ENCODE data around the gene ELAVL3. TPM values are rescaled to one million over a fixed set of nuclear protein-coding genes. Genes with fewer than 3 reads are reported as not detected.
A peak's percentile ranks its signal among the peaks of the same experiment; 100 is the strongest.
"Not testable (repeated sequence)": the region's sequence is repeated elsewhere in the genome, so short reads cannot be mapped to it uniquely, and the experiment has no call there.

ELAVL3 gene
- total RNA-seq, 2 donors from 2014 or later: not detected

DNA sequence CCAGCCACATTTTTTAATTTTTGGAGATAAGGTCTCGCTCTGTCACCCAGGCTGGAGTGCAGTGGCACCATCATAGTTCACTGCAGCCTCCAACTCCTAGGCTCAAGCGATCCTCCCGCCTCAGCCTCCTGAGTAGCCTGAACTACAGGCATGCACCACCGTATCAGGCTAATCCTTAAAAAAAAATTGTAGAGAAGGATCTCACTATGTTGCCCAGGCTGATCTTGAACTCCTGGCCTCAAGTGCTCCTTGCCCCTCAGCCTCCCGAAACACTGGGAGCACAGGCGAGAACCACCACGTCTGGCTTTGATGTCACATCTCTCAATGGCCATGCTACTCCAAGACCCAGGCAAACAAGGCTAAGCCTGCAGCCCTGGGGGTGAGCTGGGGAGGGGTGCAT, 24.2 kb downstream of the ELAVL3 start:
- Histone ChIP-seq H3K4me1 (no peaks in the 10 kb centered on the region), H3K27ac (no peak overlapping the region), H3K27me3 (no peaks in the 10 kb centered on the region), H3K4me3 (no peak overlapping the region), H3K36me3 (replicated peaks in 1 of 2; ENCODE audit: insufficient read depth in 1 of 2, low read depth in 2 of 2) (no peaks in the 10 kb centered on the region), H3K9me3 (no peaks in the 10 kb centered on the region)
- no peak for DNase-seq
- WGBS, 2 donors: 86 to 89% methylated on average over 6 to 7 of the region's 7 CpGs
- intact Hi-C loops (cut with DNase I): loop anchor here (10.0 kb wide), 1 partner anchor 442 kb away; no protein-coding TSS in a partner anchor
- TF ChIP-seq, protein P1, sequence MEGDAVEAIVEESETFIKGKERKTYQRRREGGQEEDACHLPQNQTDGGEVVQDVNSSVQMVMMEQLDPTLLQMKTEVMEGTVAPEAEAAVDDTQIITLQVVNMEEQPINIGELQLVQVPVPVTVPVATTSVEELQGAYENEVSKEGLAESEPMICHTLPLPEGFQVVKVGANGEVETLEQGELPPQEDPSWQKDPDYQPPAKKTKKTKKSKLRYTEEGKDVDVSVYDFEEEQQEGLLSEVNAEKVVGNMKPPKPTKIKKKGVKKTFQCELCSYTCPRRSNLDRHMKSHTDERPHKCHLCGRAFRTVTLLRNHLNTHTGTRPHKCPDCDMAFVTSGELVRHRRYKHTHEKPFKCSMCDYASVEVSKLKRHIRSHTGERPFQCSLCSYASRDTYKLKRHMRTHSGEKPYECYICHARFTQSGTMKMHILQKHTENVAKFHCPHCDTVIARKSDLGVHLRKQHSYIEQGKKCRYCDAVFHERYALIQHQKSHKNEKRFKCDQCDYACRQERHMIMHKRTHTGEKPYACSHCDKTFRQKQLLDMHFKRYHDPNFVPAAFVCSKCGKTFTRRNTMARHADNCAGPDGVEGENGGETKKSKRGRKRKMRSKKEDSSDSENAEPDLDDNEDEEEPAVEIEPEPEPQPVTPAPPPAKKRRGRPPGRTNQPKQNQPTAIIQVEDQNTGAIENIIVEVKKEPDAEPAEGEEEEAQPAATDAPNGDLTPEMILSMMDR (IDR thresholded peaks at IDR 0.05): no peak
- TF ChIP-seq POLR2A (IDR thresholded peaks at IDR 0.05): no peak
- no peak for ATAC-seq

DNA sequence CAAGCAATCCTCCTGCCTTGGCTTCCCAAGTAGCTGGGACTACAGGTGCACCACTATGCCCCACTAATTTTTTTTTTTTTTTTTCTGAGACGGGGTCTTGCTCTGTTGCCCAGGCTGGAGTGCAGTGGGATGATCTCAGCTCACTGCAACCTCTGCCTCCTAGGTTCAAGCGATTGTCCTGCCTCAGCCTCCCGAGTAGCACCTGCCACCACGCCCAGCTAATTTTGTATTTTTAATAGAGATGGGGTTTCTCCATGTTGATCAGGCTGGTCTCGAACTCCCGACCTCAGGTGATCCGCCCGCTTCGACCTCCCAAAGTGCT, 25.7 kb downstream of the ELAVL3 start:
- H3K4me3 ChIP-seq; DNase-seq; ATAC-seq; H3K36me3 ChIP-seq (replicated peaks in 1 of 2; ENCODE audit: insufficient read depth in 1 of 2, low read depth in 2 of 2); H3K9me3 ChIP-seq; H3K27me3 ChIP-seq; H3K27ac ChIP-seq; H3K4me1 ChIP-seq: not testable (repeated sequence)
- intact Hi-C loops (cut with DNase I): loop anchor here (10.0 kb wide), 1 partner anchor 440 kb away; no protein-coding TSS in a partner anchor
- 77 to 91% methylated on average over 9 of the region's 9 CpGs for WGBS, 2 donors

DNA sequence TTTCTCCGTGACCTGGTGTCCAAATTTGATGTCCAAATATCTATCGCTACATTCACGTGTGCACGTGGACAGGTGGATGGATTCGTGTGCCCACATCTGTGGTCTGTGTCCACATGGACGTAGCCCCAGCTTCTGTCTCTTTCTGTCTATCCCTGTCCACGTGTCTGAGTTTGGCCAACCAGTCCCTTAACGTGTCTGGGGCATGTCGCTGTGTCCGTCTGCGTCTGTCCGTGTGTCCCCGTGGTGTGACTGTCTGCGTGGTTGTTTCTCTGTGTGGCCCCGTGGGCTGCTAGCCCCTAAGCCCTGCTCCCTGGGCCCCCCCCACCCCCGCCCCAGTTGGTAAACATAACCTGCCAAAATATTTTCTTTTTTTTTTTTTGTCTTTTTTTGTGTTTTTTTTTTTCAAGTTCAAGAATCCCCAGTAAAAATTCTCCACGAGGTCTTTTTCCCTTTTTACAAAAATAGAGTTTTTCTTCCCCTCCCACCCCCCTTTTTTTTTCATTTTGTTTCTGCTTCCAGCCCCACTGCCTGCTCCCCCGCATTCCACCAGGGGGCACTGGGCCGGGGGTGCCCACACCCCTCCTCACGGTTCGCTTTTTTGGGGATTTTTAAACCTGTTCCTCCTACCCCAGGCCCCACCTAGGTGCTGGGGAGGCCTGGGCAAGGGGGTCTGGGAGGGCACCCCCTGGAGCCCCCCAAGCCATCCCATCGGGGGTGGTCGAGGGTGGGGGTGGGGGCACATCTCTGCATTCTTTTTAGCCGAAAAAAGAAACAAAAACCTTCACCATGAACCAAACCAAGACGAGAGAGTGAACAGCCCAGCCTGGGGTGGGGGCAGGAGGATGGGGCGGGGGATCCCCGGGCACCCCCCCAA, 27.1 kb downstream of the ELAVL3 start:
- no peak for TF ChIP-seq POLR2A (IDR thresholded peaks at IDR 0.05)
- TF ChIP-seq, protein P1 (IDR thresholded peaks at IDR 0.05): peak in 3 of 7 experiments; percentile 11 to 25 (median 23)
- Histone ChIP-seq H3K9me3 (no peaks in the 10 kb centered on the region), H3K27me3 (no peaks in the 10 kb centered on the region), H3K36me3 (replicated peaks in 1 of 2; ENCODE audit: insufficient read depth in 1 of 2, low read depth in 2 of 2) (peaks cover 0 to 7% of the 10 kb centered on the region in 2 donors), H3K4me1 (no peaks in the 10 kb centered on the region), H3K27ac (no peak overlapping the region), H3K4me3 (no peak overlapping the region)
- intact Hi-C loops (cut with DNase I): loop anchor here (10.0 kb wide), 1 partner anchor 439 kb away; no protein-coding TSS in a partner anchor
- DNase-seq (no peak), ATAC-seq (no peak)
- 50 to 54% methylated on average over 17 to 26 of the region's 27 CpGs for WGBS, 2 donors

DNA sequence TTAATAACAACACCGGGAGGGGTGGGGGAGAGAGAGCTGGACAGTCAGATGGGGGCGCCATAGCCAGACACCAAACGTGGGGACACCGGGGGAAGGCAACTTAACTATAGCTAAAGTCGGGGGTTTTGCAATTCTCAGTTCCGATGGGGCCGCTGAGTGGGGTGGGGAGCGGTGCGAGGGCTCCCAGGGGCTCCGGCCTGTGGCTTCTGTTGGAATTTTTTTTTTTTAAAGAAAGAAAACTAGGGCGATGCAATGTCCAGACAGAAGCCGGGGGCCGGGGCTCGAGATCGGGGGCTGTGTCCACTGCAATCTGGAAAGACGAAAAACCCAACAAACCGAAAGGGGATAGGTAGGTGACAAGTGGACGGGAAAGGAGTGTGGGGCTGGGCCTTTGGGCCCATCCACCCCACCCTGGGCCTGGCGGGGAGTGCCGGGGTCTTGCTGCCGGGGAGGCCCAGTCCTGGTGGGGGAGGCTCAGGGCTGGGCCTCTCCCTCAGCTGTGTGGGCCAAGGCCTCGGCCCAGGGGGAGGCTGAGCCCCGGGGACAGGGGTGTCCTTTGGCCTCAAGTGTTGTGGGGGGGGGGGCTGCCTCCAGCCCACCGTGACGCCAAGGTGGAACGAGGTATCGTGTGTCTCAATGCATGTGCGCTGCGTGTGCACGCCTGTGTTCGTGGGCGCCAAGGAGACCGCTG, 28.1 kb downstream of the ELAVL3 start:
- Histone ChIP-seq H3K36me3 (replicated peaks in 1 of 2; ENCODE audit: insufficient read depth in 1 of 2, low read depth in 2 of 2) (peaks cover 0 to 11% of the 10 kb centered on the region in 2 donors), H3K27me3 (no peaks in the 10 kb centered on the region), H3K27ac (no peak overlapping the region), H3K9me3 (no peaks in the 10 kb centered on the region), H3K4me3 (no peak overlapping the region), H3K4me1 (no peaks in the 10 kb centered on the region)
- ATAC-seq (no peak), DNase-seq (no peak)
- intact Hi-C loops (cut with DNase I): loop anchor here (10.0 kb wide), 1 partner anchor 438 kb away; no protein-coding TSS in a partner anchor
- TF ChIP-seq, protein P1 (IDR thresholded peaks at IDR 0.05): no peak
- TF ChIP-seq POLR2A (IDR thresholded peaks at IDR 0.05): no peak
- WGBS, 2 donors: 79% methylated on average over 30 to 31 of the region's 33 CpGs

DNA sequence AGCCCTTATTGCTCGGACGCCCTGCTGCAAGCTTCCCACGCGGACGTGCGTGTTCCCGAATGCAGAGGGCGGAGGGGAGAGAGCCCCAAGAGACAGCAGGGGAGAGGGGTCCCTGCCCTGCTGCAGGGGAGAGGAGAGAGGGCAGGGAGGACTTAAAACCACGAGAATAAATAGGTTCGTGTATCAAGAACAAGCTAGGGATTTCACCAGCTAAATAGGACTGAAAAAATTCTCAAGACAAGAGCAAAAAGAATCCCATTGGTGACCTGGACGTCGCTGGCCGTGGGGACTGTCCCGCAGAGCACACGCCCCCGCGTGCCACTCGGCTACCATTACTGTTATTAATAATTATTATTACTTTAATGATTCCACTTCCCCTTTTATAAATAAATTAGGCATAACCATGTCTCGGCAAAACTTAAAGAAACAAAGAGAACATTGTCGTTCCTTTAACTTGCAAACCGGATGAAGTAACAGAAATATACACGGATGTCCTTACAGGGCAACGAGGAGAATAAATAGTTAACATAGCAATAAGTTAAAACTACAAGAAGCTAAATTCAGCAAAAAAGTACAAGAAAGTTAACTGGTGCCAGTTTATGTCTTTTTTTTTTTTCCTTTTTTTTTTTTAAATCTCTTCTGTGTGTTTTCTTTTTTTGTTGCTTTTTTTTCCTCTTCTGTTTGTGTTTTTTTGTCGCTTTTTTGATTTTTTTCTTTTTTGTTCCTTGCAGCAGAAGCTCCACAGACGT, 28.8 kb downstream of the ELAVL3 start:
- Histone ChIP-seq H3K36me3 (replicated peaks in 1 of 2; ENCODE audit: insufficient read depth in 1 of 2, low read depth in 2 of 2) (peaks cover 0 to 15% of the 10 kb centered on the region in 2 donors), H3K27ac (no peak overlapping the region), H3K4me1 (no peaks in the 10 kb centered on the region), H3K27me3 (no peaks in the 10 kb centered on the region), H3K9me3 (no peaks in the 10 kb centered on the region), H3K4me3 (no peak overlapping the region)
- 34 to 42% methylated on average over 23 to 25 of the region's 25 CpGs for WGBS, 2 donors
- ATAC-seq (no peak), DNase-seq (no peak)
- TF ChIP-seq, protein P1 (IDR thresholded peaks at IDR 0.05): no peak
- TF ChIP-seq POLR2A (IDR thresholded peaks at IDR 0.05): no peak
- intact Hi-C loops (cut with DNase I): loop anchor here (10.0 kb wide), 1 partner anchor 437 kb away; no protein-coding TSS in a partner anchor
